Measurements from ENCODE around the gene SSBP3.

The SSBP3 gene

GRCh38 chr1:54292002-54292911, 113.9 kb downstream of the SSBP3 start:
- DNase-seq (ENCODE audit: low read depth in 1 of 2, low spot score in 1 of 2), result no peak
- no peak overlapping the region for H3K27ac ChIP-seq (replicated peaks)
- H3K27me3 ChIP-seq (ENCODE audit: insufficient read depth, poor library complexity, severe bottlenecking), result no peaks in the 10 kb centered on the region
- H3K4me3 ChIP-seq (replicated peaks; ENCODE audit: insufficient read depth, low read length), result no peak overlapping the region
- TF ChIP-seq GABPA (IDR thresholded peaks at IDR 0.05; ENCODE audit: low read depth) (no peak), SPI1 (IDR thresholded peaks at IDR 0.05; ENCODE audit: borderline replicate concordance, low read depth) (no peak), POLR2AphosphoS5 (IDR thresholded peaks at IDR 0.05; ENCODE audit: low read depth) (no peak)
- TF ChIP-seq, protein P1, sequence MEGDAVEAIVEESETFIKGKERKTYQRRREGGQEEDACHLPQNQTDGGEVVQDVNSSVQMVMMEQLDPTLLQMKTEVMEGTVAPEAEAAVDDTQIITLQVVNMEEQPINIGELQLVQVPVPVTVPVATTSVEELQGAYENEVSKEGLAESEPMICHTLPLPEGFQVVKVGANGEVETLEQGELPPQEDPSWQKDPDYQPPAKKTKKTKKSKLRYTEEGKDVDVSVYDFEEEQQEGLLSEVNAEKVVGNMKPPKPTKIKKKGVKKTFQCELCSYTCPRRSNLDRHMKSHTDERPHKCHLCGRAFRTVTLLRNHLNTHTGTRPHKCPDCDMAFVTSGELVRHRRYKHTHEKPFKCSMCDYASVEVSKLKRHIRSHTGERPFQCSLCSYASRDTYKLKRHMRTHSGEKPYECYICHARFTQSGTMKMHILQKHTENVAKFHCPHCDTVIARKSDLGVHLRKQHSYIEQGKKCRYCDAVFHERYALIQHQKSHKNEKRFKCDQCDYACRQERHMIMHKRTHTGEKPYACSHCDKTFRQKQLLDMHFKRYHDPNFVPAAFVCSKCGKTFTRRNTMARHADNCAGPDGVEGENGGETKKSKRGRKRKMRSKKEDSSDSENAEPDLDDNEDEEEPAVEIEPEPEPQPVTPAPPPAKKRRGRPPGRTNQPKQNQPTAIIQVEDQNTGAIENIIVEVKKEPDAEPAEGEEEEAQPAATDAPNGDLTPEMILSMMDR (IDR thresholded peaks at IDR 0.05; ENCODE audit: insufficient read depth, low read length), result no peak
- TF ChIP-seq, protein P2, sequence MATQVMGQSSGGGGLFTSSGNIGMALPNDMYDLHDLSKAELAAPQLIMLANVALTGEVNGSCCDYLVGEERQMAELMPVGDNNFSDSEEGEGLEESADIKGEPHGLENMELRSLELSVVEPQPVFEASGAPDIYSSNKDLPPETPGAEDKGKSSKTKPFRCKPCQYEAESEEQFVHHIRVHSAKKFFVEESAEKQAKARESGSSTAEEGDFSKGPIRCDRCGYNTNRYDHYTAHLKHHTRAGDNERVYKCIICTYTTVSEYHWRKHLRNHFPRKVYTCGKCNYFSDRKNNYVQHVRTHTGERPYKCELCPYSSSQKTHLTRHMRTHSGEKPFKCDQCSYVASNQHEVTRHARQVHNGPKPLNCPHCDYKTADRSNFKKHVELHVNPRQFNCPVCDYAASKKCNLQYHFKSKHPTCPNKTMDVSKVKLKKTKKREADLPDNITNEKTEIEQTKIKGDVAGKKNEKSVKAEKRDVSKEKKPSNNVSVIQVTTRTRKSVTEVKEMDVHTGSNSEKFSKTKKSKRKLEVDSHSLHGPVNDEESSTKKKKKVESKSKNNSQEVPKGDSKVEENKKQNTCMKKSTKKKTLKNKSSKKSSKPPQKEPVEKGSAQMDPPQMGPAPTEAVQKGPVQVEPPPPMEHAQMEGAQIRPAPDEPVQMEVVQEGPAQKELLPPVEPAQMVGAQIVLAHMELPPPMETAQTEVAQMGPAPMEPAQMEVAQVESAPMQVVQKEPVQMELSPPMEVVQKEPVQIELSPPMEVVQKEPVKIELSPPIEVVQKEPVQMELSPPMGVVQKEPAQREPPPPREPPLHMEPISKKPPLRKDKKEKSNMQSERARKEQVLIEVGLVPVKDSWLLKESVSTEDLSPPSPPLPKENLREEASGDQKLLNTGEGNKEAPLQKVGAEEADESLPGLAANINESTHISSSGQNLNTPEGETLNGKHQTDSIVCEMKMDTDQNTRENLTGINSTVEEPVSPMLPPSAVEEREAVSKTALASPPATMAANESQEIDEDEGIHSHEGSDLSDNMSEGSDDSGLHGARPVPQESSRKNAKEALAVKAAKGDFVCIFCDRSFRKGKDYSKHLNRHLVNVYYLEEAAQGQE (IDR thresholded peaks at IDR 0.05; ENCODE audit: insufficient replicate concordance, low read depth), result no peak

DNA sequence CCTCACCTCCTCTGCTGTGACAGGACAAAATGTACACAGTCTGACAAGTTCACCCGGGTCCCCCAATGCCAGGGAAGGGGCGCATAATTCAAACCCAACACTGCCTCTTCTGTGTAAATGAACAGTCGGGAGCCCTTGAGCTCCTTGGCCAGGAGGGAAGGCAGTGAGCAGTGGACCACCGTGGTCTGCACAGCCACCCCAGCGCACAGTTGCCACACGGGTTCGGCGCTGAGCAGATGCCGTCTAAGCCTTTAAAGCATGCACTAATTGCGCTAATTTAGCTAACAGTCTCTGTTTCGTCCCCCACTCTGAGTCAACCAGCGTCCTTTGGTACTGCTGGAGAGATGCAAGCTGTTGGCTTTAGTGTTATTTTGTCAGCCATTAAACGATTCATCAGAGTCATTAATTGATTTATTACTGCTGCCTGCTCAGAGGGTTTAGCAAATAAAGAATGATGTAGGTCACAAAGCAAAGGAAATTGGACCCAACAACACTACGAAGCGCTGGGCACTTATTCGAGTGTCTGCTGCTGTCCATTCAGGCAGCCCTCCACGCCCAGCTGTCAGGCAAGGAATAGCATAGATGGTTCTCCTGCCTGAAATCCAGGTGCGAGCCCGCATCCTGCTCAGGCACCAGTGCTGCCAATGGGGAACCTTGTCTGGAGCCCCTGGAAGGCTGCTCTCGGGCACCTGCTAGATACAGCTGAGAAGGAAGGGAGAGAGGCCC, 114.8 kb downstream of the SSBP3 start:
- TF ChIP-seq POLR2AphosphoS5 (IDR thresholded peaks at IDR 0.05; ENCODE audit: low read depth) (no peak), GABPA (IDR thresholded peaks at IDR 0.05; ENCODE audit: low read depth) (no peak), SPI1 (IDR thresholded peaks at IDR 0.05; ENCODE audit: borderline replicate concordance, low read depth) (no peak)
- TF ChIP-seq, protein P1 (IDR thresholded peaks at IDR 0.05; ENCODE audit: insufficient read depth, low read length), result no peak
- TF ChIP-seq, protein P2 (IDR thresholded peaks at IDR 0.05; ENCODE audit: insufficient replicate concordance, low read depth), result no peak
- Histone ChIP-seq H3K27me3 (ENCODE audit: insufficient read depth, poor library complexity, severe bottlenecking) (no peaks in the 10 kb centered on the region), H3K4me3 (replicated peaks; ENCODE audit: insufficient read depth, low read length) (no peak overlapping the region), H3K27ac (replicated peaks) (no peak overlapping the region)
- no peak for DNase-seq (ENCODE audit: low read depth in 1 of 2, low spot score in 1 of 2)

DNA sequence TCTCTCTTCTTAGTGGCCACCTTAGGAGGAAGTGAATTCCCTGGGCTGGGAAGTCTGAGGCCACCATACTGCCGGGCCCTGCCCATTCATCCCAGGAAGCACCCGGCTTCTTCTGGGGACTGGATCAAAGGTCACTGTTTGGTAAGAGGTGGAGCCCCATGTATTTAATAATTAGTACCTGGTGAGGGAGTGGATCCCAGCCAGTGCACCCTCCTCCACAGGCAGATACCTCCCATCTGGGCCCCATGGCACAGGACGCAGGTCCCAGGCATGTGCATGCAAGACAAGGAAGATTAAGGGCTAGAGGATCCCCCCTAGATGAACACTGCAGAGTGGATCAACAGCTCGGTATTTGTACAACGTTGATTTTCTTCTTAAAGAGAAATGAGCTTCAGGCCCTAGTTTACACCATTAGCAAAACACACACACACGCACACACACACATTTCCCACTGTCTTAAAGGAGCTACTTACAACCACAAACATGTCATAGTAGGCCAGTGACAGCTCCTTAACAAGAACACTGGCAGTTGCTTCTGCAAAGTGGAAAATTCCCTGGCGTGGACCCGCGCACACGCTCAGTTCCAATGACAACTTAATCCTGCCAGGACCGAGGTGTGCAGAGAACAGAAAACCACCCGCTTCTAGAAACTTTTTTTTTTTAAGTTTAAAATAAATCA, 115.5 kb downstream of the SSBP3 start:
- no peak overlapping the region for H3K27ac ChIP-seq (replicated peaks)
- no peak for DNase-seq (ENCODE audit: low read depth in 1 of 2, low spot score in 1 of 2)
- no peak for TF ChIP-seq GABPA (IDR thresholded peaks at IDR 0.05; ENCODE audit: low read depth)
- H3K4me3 ChIP-seq (replicated peaks; ENCODE audit: insufficient read depth, low read length), result no peak overlapping the region
- no peaks in the 10 kb centered on the region for H3K27me3 ChIP-seq (ENCODE audit: insufficient read depth, poor library complexity, severe bottlenecking)

Measured in HL-60 (cell line).